B cell (primary cell): ENCODE data around the gene ZBTB11. TPM values are rescaled to one million over a fixed set of nuclear protein-coding genes. Genes with fewer than 3 reads are reported as not detected.

Experiments used
- ATAC-seq: fragments of 200-7000 bp; cut with Tn5 transposase; one replicate; pipeline ENCODE4 v1.10.0; 2021; ENCODE audit warnings: low read depth, mild to moderate bottlenecking, moderate number of reproducible peaks, moderate library complexity
- CTCF ChIA-PET: fragments of 350-600 bp; sonication (Branson Sonifier 250); formaldehyde crosslinking; loops from one replicate; lab custom pipeline; 2021; ENCODE audit warnings: antibody characterized with exemption, inconsistent platforms; lab: Charles Lee
- POLR2A ChIA-PET: fragments of 350-600 bp; sonication (Branson Sonifier 250); formaldehyde crosslinking; loops from one replicate; lab custom pipeline; 2021; ENCODE audit warnings: antibody characterized with exemption; lab: Charles Lee
- DNase-seq: peaks from one replicate; pipeline ENCODE4 v3.0.0; 2013
- H2AFZ ChIP-seq: 2 replicates; pipeline ENCODE4 v1.6.1; 2012; ENCODE audit warnings: mild to moderate bottlenecking, low read depth, low read length; ENCODE audit not compliant: insufficient read depth, poor library complexity, severe bottlenecking
- H3K27ac ChIP-seq, 2 donors: 1 replicate in 1 of 2; 2 replicates in 1 of 2; pipeline ENCODE4 v1.5.1; 2012 to 2013; ENCODE audit warnings: low read length in 2 of 2, mild to moderate bottlenecking in 2 of 2, moderate library complexity in 1 of 2
- H3K27me3 ChIP-seq, 4 experiments: fragments of 200-600 bp in 1 of 4; sonication (generic) in 1 of 4; replicated peaks in 1 of 4; 1 replicate in 2 of 4; 2 replicates in 2 of 4; pipeline versions ENCODE4 v1.6.1 to v1.7.0; 2013 to 2016; ENCODE audit warnings: low read length in 3 of 4, mild to moderate bottlenecking in 2 of 4, mixed read lengths in 1 of 4, moderate library complexity in 1 of 4; ENCODE audit not compliant: insufficient read depth in 4 of 4, control insufficient read depth in 3 of 4; ENCODE audit errors: control extremely low read depth in 1 of 4
- H3K36me3 ChIP-seq, 2 experiments: replicated peaks in 1 of 2; 1 replicate in 1 of 2; 2 replicates in 1 of 2; pipeline versions ENCODE4 v1.6.1 to v1.7.1; 2013; ENCODE audit warnings: low read length in 1 of 2; ENCODE audit not compliant: insufficient read depth in 2 of 2, control insufficient read depth in 1 of 2; ENCODE audit errors: control extremely low read depth in 1 of 2, extremely low read depth in 1 of 2
- H3K4me1 ChIP-seq, 2 donors: fragments of 200-600 bp in 1 of 2; sonication (generic) in 1 of 2; 1 replicate in 1 of 2; 2 replicates in 1 of 2; pipeline versions ENCODE4 v1.5.1 to v1.6.1; 2013 to 2017; ENCODE audit warnings: low read length in 2 of 2; ENCODE audit not compliant: control insufficient read depth in 2 of 2, insufficient read depth in 2 of 2
- H3K4me2 ChIP-seq: replicated peaks from 2 replicates; pipeline ENCODE3; 2012; ENCODE audit warnings: mild to moderate bottlenecking, low read depth, low read length; ENCODE audit not compliant: poor library complexity, severe bottlenecking
- H3K4me3 ChIP-seq, 5 experiments: fragments of 200-600 bp in 1 of 5; sonication (generic) in 1 of 5; 1 replicate in 3 of 5; 2 replicates in 2 of 5; pipeline versions ENCODE4 v1.5.1 to v1.7.0; 2011 to 2016; ENCODE audit warnings: low read length in 4 of 5, mild to moderate bottlenecking in 4 of 5, low read depth in 2 of 5, control low read depth in 1 of 5, moderate library complexity in 1 of 5; ENCODE audit not compliant: insufficient read depth in 1 of 5; ENCODE audit errors: control extremely low read depth in 1 of 5, extremely low read depth in 1 of 5
- H3K79me2 ChIP-seq: fragments of 200-600 bp; sonication (generic); one replicate; pipeline ENCODE4 v1.6.0; 2016; ENCODE audit warnings: low read length; ENCODE audit not compliant: control insufficient read depth, insufficient read depth
- H3K9ac ChIP-seq: fragments of 200-600 bp; sonication (generic); 2 replicates; pipeline ENCODE4 v1.6.1; 2017; ENCODE audit warnings: mild to moderate bottlenecking, low read length, moderate library complexity
- H3K9me3 ChIP-seq, 3 donors: one replicate each; pipeline versions ENCODE4 v1.6.1 to v1.7.1; 2013; ENCODE audit warnings: low read length in 2 of 3; ENCODE audit not compliant: control insufficient read depth in 2 of 3, insufficient read depth in 1 of 3; ENCODE audit errors: control extremely low read depth in 1 of 3
- H4K20me1 ChIP-seq: 2 replicates; pipeline ENCODE4 v1.6.0; 2012; ENCODE audit warnings: mild to moderate bottlenecking, low read length; ENCODE audit not compliant: insufficient read depth, control insufficient read depth, poor library complexity, severe bottlenecking
- H3K27ac Mint-ChIP-seq: one replicate; pipeline ENCODE4 v1.8.0; 2021; ENCODE audit warnings: mixed read lengths
- H3K27me3 Mint-ChIP-seq: one replicate; pipeline ENCODE4 v1.8.0; 2021; ENCODE audit warnings: mixed read lengths
- H3K4me1 Mint-ChIP-seq: one replicate; pipeline ENCODE4 v1.8.0; 2021; ENCODE audit warnings: mixed read lengths
- H3K4me3 Mint-ChIP-seq: one replicate; pipeline ENCODE4 v1.8.0; 2021; ENCODE audit warnings: mixed read lengths
- H3K9me3 Mint-ChIP-seq: one replicate; pipeline ENCODE4 v1.8.0; 2022; ENCODE audit warnings: mixed read lengths; ENCODE audit not compliant: insufficient read depth
- CTCF ChIP-seq: fragments of 200-600 bp; IDR thresholded peaks from one replicate; pipeline ENCODE4 v1.8.0; 2022; ENCODE audit warnings: antibody characterized with exemption, mild to moderate bottlenecking
- EZH2 ChIP-seq: IDR thresholded peaks from 2 replicates; pipeline ENCODE4 v1.6.1; 2012; ENCODE audit warnings: borderline replicate concordance, low read depth, mild to moderate bottlenecking, moderate library complexity, low read length; ENCODE audit not compliant: insufficient read depth, poor library complexity, severe bottlenecking
- WGBS: methylation state at CpG from one replicate; pipeline ENCODE4 v1.1.5; 2013; ENCODE audit warnings: missing lambda C conversion rate; ENCODE audit not compliant: insufficient coverage; 5-methylcytosine and 5-hydroxymethylcytosine counted together
- intact Hi-C: fragments of 100-400 bp; cut with micrococcal nuclease; formaldehyde crosslinking; loops from one replicate; pipeline ENCODE4 v1.10.0; 2022
- polyA plus RNA-seq: library from polyadenylated mRNA; depleted of rRNA; stranded (reverse); fragments of >200 nt; gene quantifications from 2 replicates; pipeline ENCODE4 v1.2.3, GENCODE V29; 2012
- total RNA-seq, 2 donors: library from RNA; stranded (reverse); fragments of 120-200 nt in 1 of 2; gene quantifications; 1 replicate in 1 of 2; 2 replicates in 1 of 2; pipeline versions ENCODE4 v1.2.3 to v1.2.4, GENCODE V29; 2013 to 2022

The ZBTB11 gene
- total and polyA plus RNA-seq, 2 donors (not counting 1 experiment from before 2014, with no cell fraction given), result 16.3 to 42.6 TPM

DNA sequence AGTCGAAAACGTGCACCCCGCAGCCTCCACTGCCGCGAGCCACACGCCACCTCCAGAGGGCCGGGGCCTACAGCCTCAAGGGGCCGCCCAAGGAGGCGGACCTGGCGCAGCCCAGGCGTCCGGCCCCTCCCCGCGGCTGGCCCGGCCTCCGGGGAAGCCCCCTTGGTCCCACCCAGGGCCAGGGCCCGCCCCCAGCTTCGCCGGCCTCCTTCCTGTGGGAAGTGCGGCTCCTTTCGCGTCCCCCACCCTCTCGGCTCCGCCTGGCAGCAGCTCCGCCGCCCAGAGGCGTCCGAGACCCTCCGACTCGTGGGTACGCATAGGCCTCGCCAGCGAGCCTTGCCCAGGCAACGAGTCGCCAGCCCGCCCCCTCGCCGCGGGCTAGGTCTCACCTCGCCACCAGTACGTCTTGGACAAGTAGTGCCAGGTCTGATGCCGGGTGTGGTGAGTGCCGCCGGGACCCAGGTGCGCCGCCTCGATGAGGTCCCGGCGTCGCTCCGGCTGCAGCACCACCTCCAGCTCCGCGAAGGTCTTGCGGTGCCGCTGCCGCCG, 642 bp downstream of the ZBTB11 start:
- peaks cover 40% of the 10 kb centered on the region for H3K4me1 Mint-ChIP-seq

More for the DNA sequence above, 642 bp downstream of the ZBTB11 start:
- POLR2A ChIA-PET, result interaction anchor here (0.6 to 2.9 kb wide), 6 partner anchors 10 to 173 kb away, joined by 5 to 40 read pairs (median 8); partner anchors contain the start of genes CEP97, NFKBIZ, NXPE3 and PCNP
- H2AFZ ChIP-seq, result peak overlapping the region; percentile 88
- DNase-seq (peak; percentile 96), ATAC-seq (peak; percentile 89)
- under 1% methylated on average over 57 of the region's 57 CpGs for WGBS
- Mint-ChIP-seq H3K27me3 (no peaks in the 10 kb centered on the region), H3K4me3 (peak overlapping the region; percentile 94), H3K27ac (peak overlapping the region; percentile 97), H3K9me3 (no peaks in the 10 kb centered on the region)
- TF ChIP-seq CTCF (no peak), EZH2 (no peak)
- intact Hi-C loops, result loop anchor here (1.0 to 5.0 kb wide), 5 partner anchors 102 to 1415 kb away; partner anchors contain the start of genes NXPE3, PCNP, SENP7 and TBC1D23
- CTCF ChIA-PET, result interaction anchor here (0.8 to 4.0 kb wide), 7 partner anchors 9 to 175 kb away, joined by 3 to 27 read pairs (median 4); partner anchors contain the start of genes PCNP and RPL24
- peak overlapping the region; percentile 82 for H3K4me2 ChIP-seq
- peaks cover 17 to 21% of the 10 kb centered on the region in 2 donors for H3K4me1 ChIP-seq
- peak overlapping the region; percentile 97 for H3K9ac ChIP-seq
- peak overlapping the region; percentile 73 to 99 (median 94) for H3K4me3 ChIP-seq
- H3K36me3 ChIP-seq, result peaks cover 2 to 19% of the 10 kb centered on the region in 2 experiments
- H3K79me2 ChIP-seq, result peaks cover 58% of the 10 kb centered on the region
- peaks cover 27% of the 10 kb centered on the region for H4K20me1 ChIP-seq
- H3K27ac ChIP-seq, result peak overlapping the region; percentile 96 to 98
- H3K9me3 ChIP-seq, result no peaks in the 10 kb centered on the region
- no peaks in the 10 kb centered on the region for H3K27me3 ChIP-seq
